GM12878 (cell line): Measurements from ENCODE around the gene SLC38A3. TPM values are rescaled to one million over a fixed set of nuclear protein-coding genes. Genes with fewer than 3 reads are reported as not detected.

Experiments
- ASH2L ChIP-seq: fragments of 300-600, 200-600 bp; sonication (generic); IDR thresholded peaks from 2 replicates; pipeline ENCODE4 v1.6.1; 2017; ENCODE audit warnings: low read depth, mild to moderate bottlenecking, borderline replicate concordance
- BRCA1 ChIP-seq: IDR thresholded peaks from 2 replicates; pipeline ENCODE4 v1.6.1; 2011; ENCODE audit warnings: low read depth, low read length, improper control_type of control experiment
- EED ChIP-seq: sonication (generic); IDR thresholded peaks from 2 replicates; pipeline ENCODE4 v1.6.1; 2016; ENCODE audit warnings: antibody characterized with exemption, low read depth
- EP300 ChIP-seq, 2 experiments: fragments of 150-350 bp in 1 of 2; IDR thresholded peaks; 2 replicates each; pipeline ENCODE4 v1.6.1; 2011 to 2012; ENCODE audit warnings: low read depth in 2 of 2, low read length in 2 of 2, borderline replicate concordance in 1 of 2, improper control_type of control experiment in 1 of 2, inconsistent platforms in 1 of 2; ENCODE audit not compliant: control insufficient read depth in 1 of 2
- FOXM1 ChIP-seq: IDR thresholded peaks from 2 replicates; pipeline ENCODE4 v1.6.1; 2012; ENCODE audit warnings: low read depth, mild to moderate bottlenecking, inconsistent platforms, low read length, moderate library complexity
- HDAC2 ChIP-seq: fragments of 200-600 bp; sonication (generic); IDR thresholded peaks from 2 replicates; pipeline ENCODE4 v1.6.1; 2017
- HDAC6 ChIP-seq: fragments of 200-600 bp; sonication (generic); IDR thresholded peaks from one replicate; pipeline ENCODE4 v1.8.0; 2017; ENCODE audit warnings: antibody characterized with exemption; ENCODE audit not compliant: unreplicated experiment
- MEF2A ChIP-seq: IDR thresholded peaks from 2 replicates; pipeline ENCODE4 v1.6.1; 2011; ENCODE audit warnings: low read depth, mild to moderate bottlenecking, low read length, moderate library complexity; ENCODE audit not compliant: insufficient read depth
- MTA2 ChIP-seq: fragments of 450-650 bp; IDR thresholded peaks from 2 replicates; pipeline ENCODE4 v1.6.1; 2016; ENCODE audit warnings: low read depth, mild to moderate bottlenecking, moderate library complexity
- MXI1 ChIP-seq: fragments of 150-350 bp; IDR thresholded peaks from 2 replicates; pipeline ENCODE4 v1.6.1; 2011; ENCODE audit warnings: low read depth, mild to moderate bottlenecking, inconsistent platforms, low read length, improper control_type of control experiment
- NR2C1 ChIP-seq: fragments of 450-650 bp; IDR thresholded peaks from 2 replicates; pipeline ENCODE4 v1.6.1; 2017; ENCODE audit warnings: antibody characterized with exemption, mild to moderate bottlenecking, moderate library complexity
- POLR2A ChIP-seq: IDR thresholded peaks from 2 replicates; pipeline ENCODE4 v1.6.1; 2011; ENCODE audit warnings: low read depth, mild to moderate bottlenecking, low read length
- POLR2AphosphoS2 ChIP-seq: IDR thresholded peaks from 2 replicates; pipeline ENCODE4 v1.6.1; 2011; ENCODE audit warnings: low read depth, mild to moderate bottlenecking, low read length, improper control_type of control experiment, moderate library complexity
- RB1 ChIP-seq: fragments of 450-650 bp; formaldehyde crosslinking; IDR thresholded peaks from 2 replicates; pipeline ENCODE4 v1.6.1; 2017; ENCODE audit warnings: mild to moderate bottlenecking, borderline replicate concordance
- RELA ChIP-seq: fragments of 450-650 bp; IDR thresholded peaks from 2 replicates; pipeline ENCODE4 v1.8.0; 2014; ENCODE audit warnings: borderline replicate concordance; ENCODE audit not compliant: partially characterized antibody
- SPI1 ChIP-seq: IDR thresholded peaks from 2 replicates; pipeline ENCODE4 v1.6.1; 2011; ENCODE audit warnings: low read depth, mild to moderate bottlenecking, low read length, moderate library complexity, borderline replicate concordance; ENCODE audit not compliant: insufficient read depth
- TCF3 ChIP-seq: IDR thresholded peaks from 2 replicates; pipeline ENCODE4 v1.6.1; 2012; ENCODE audit warnings: low read depth, mild to moderate bottlenecking, low read length, borderline replicate concordance; ENCODE audit not compliant: insufficient read depth
- polyA plus RNA-seq, 11 experiments: library from polyadenylated mRNA; depleted of rRNA in 4 of 11; unstranded in 6 of 11; stranded (reverse) in 5 of 11; fragments of >200 nt; fragmentation: Nextera tagmentation in 4 of 11; fragmentation: Illumina TruSeq in 1 of 11; extraction: Ambion mirVana in 4 of 11; extraction: Trizol in 1 of 11; gene quantifications; 1 replicate in 1 of 11; 2 replicates in 10 of 11; pipeline versions ENCODE4 v1.2.1 to v1.2.3, GENCODE V29; 2011 to 2016; ENCODE audit warnings: inconsistent platforms in 2 of 11, missing spikeins in 2 of 11, low read depth in 1 of 11
- total RNA-seq, 4 experiments: library from RNA; depleted of rRNA in 3 of 4; stranded (reverse); fragments of >200 nt in 3 of 4; fragmentation: Illumina TruSeq in 1 of 4; extraction: Trizol in 1 of 4; gene quantifications; 2 replicates each; pipeline versions ENCODE4 v1.2.1 to v1.2.3, GENCODE V29; 2013 to 2021
- TF ChIP-seq, protein P1 (sequence below): fragments of 450-650 bp; formaldehyde crosslinking; IDR thresholded peaks from 2 replicates; pipeline ENCODE4 v1.5.0; 2022; ENCODE audit warnings: mild to moderate bottlenecking, missing genetic modification characterization
- TF ChIP-seq, protein P2 (sequence below): IDR thresholded peaks from 2 replicates; pipeline ENCODE4 v1.6.1; 2012; ENCODE audit warnings: low read depth, low read length, improper control_type of control experiment
- TF ChIP-seq, protein P3 (sequence below): fragments of 450-650 bp; IDR thresholded peaks from 2 replicates; pipeline ENCODE4 v1.6.1; 2017; ENCODE audit warnings: mild to moderate bottlenecking, low read depth, inconsistent platforms; ENCODE audit not compliant: poor library complexity, severe bottlenecking
- TF ChIP-seq, protein P4 (sequence below): IDR thresholded peaks from 2 replicates; pipeline ENCODE4 v1.6.1; 2011; ENCODE audit warnings: borderline replicate concordance, low read depth, mild to moderate bottlenecking, moderate library complexity, mixed read lengths, low read length; ENCODE audit not compliant: insufficient read depth; ENCODE audit errors: extremely low read length

SLC38A3 gene
- total and polyA plus RNA-seq, 10 of the 15 experiments (the other 5 are each of a cell fraction or from before 2014, with no cell fraction given), result 0.14 TPM; not detected in 9

DNA sequence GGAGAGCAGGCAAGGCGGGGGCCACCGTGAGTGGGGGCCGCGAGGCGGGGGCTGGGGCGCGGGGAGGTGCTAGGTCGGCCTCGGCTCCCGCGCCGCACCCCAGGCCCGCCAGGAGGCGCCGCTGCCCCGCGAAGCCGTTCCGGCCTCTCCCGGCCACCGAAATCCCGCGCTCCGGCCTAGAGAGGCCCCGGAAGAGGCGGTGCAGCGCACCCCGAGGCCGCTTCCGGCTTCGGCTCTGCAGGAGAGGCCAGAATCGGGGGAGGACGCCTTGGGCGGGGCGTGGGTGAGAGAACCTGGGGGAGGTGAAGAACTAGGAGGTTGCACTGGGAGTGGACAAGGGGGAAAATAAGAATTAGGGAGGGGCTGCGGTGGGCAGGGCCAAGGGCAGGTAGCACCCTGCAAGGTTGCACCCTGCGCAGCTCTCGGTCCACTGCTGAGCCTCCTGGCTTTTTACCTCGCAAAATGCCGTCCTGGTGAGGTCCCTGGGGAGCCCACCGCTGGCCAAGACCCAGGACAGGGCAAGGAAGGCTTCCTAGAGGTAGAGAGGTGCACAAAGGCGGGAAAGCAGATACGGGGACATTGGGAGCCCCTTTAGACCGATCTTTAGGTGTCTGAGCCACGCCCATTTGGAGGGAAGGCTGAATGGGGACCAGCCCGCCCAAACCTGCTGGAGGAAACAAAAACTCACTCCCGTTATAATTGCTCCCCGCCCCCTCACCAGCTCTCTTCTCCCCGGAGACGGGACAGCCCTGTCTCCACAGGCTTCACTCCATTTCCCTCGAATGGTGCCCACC lies 22.5 kb downstream of the SLC38A3 start (continued):
- TF ChIP-seq, protein P1, sequence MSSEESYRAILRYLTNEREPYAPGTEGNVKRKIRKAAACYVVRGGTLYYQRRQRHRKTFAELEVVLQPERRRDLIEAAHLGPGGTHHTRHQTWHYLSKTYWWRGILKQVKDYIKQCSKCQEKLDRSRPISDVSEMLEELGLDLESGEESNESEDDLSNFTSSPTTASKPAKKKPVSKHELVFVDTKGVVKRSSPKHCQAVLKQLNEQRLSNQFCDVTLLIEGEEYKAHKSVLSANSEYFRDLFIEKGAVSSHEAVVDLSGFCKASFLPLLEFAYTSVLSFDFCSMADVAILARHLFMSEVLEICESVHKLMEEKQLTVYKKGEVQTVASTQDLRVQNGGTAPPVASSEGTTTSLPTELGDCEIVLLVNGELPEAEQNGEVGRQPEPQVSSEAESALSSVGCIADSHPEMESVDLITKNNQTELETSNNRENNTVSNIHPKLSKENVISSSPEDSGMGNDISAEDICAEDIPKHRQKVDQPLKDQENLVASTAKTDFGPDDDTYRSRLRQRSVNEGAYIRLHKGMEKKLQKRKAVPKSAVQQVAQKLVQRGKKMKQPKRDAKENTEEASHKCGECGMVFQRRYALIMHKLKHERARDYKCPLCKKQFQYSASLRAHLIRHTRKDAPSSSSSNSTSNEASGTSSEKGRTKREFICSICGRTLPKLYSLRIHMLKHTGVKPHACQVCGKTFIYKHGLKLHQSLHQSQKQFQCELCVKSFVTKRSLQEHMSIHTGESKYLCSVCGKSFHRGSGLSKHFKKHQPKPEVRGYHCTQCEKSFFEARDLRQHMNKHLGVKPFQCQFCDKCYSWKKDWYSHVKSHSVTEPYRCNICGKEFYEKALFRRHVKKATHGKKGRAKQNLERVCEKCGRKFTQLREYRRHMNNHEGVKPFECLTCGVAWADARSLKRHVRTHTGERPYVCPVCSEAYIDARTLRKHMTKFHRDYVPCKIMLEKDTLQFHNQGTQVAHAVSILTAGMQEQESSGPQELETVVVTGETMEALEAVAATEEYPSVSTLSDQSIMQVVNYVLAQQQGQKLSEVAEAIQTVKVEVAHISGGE (CRISPR knock-in tag), result peak; percentile 70
- peak; percentile 75 for TF ChIP-seq POLR2A
- no peak for TF ChIP-seq HDAC2
- no peak for TF ChIP-seq FOXM1
- TF ChIP-seq RB1, result peak; percentile 96; the same call in 1 of the 2 replicates
- TF ChIP-seq MEF2A, result peak; percentile 76; the same call in 1 of the 2 replicates
- TF ChIP-seq MTA2, result peak; percentile 27; the same call in 1 of the 2 replicates
- TF ChIP-seq SPI1, result no peak
- TF ChIP-seq, protein P2, sequence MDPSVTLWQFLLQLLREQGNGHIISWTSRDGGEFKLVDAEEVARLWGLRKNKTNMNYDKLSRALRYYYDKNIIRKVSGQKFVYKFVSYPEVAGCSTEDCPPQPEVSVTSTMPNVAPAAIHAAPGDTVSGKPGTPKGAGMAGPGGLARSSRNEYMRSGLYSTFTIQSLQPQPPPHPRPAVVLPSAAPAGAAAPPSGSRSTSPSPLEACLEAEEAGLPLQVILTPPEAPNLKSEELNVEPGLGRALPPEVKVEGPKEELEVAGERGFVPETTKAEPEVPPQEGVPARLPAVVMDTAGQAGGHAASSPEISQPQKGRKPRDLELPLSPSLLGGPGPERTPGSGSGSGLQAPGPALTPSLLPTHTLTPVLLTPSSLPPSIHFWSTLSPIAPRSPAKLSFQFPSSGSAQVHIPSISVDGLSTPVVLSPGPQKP, result peak; percentile 90
- TF ChIP-seq HDAC6, result no peak
- no peak for TF ChIP-seq EP300 (IDR thresholded peaks at IDR 0.05; ENCODE audit: borderline replicate concordance in 1 of 2, control insufficient read depth in 1 of 2, low read depth in 2 of 2, low read length in 2 of 2)
- TF ChIP-seq POLR2AphosphoS2, result no peak
- TF ChIP-seq EED, result no peak
- TF ChIP-seq BRCA1, result no peak
- TF ChIP-seq, protein P3, sequence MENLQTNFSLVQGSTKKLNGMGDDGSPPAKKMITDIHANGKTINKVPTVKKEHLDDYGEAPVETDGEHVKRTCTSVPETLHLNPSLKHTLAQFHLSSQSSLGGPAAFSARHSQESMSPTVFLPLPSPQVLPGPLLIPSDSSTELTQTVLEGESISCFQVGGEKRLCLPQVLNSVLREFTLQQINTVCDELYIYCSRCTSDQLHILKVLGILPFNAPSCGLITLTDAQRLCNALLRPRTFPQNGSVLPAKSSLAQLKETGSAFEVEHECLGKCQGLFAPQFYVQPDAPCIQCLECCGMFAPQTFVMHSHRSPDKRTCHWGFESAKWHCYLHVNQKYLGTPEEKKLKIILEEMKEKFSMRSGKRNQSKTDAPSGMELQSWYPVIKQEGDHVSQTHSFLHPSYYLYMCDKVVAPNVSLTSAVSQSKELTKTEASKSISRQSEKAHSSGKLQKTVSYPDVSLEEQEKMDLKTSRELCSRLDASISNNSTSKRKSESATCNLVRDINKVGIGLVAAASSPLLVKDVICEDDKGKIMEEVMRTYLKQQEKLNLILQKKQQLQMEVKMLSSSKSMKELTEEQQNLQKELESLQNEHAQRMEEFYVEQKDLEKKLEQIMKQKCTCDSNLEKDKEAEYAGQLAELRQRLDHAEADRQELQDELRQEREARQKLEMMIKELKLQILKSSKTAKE, result no peak
- TF ChIP-seq, protein P4, sequence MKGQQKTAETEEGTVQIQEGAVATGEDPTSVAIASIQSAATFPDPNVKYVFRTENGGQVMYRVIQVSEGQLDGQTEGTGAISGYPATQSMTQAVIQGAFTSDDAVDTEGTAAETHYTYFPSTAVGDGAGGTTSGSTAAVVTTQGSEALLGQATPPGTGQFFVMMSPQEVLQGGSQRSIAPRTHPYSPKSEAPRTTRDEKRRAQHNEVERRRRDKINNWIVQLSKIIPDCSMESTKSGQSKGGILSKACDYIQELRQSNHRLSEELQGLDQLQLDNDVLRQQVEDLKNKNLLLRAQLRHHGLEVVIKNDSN, result no peak
- 0 out of 2 replicates have a peak, but pooled peaks have one; percentile 28 for TF ChIP-seq TCF3
- TF ChIP-seq NR2C1, result peak; percentile 62; the same call in 1 of the 2 replicates
- no peak for TF ChIP-seq ASH2L
- TF ChIP-seq MXI1, result 0 out of 2 replicates have a peak, but pooled peaks have one; percentile 28
- no peak for TF ChIP-seq RELA
